HG02798 (cell line): ENCODE results near the gene MTCH1.
A peak's percentile ranks its signal among the peaks of the same experiment; 100 is the strongest.

Experiments used
- ATAC-seq: cut with Tn5 transposase; IDR thresholded peaks from one replicate; pipeline ENCODE4 v1.9.1; 2021; ENCODE audit warnings: mild to moderate bottlenecking; ENCODE audit not compliant: unreplicated experiment, poor library complexity

MTCH1 gene

DNA sequence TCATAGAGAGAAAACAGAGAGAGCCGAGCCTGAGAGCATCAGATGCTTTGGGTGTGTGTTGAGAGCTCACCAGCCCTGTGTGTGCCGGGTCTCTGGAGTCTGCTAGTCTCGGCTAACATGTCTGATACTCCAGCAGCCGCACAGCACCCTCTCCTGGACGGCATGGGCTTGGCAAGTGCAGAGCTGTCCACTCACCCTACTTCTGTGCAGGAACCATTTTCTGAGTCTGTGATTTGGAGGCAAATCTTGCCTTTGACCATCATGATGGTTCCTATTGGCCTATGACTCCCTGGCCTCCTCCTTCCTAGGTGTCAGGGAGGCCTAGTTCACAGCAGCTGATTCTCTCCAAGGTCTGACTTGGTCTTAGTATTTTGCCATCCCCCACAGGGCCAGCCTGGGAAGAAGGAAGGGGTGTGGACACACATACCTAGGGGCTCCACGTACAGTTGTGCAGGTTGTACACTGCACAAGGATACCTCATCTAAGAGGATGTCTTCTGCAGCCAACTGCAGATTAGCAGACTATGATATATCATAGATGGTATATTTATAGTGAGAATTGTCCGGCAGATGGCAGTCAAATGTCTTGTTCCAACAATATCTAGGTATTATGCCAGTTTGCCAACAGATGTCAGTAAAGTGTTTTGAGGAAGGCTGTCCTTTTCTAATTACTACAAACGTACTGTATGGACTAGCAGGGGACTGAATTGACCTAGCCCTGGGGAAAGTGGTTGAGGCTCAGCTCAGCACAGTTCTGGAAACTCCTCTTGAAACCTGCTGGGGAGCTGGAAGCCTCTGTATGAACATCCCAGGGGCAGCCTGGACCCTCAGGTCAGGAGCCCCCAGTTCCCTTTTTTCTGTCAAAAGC is 32.4 kb upstream of the MTCH1 start:
- ATAC-seq, result peak; percentile 90

DNA sequence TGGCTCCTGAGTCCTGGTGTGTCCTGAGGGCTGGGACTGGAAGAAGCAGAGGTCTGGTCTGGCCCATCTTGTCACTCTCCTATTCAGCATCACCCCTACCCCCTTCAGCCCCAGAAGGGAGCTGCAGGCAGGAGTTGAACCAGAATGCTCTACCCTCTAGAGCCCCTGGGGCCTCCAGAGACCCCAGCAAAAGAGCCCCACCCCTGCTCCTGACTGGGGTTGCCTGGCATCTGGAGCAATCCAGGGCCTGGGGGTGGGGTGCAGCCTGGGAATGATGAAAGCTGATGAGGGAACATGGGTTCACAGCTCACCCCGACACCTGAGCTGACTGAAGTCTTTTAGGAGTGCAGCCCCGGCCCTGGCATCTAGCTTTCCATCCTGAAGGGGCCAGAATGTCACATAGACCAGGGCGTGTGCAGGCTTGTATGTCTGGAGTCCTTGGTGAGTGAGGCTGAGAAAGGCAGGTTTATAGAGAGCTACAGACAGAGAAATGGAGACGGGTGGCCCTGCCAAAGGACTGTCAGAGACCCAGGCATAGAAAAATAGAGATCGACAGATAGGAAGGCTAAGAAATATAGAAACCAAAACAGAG is 31.7 kb upstream of the MTCH1 start:
- ATAC-seq, result no peak

GRCh38 chr6:37016995-37017394 is 31.0 kb upstream of the MTCH1 start:
- ATAC-seq, result no peak

DNA sequence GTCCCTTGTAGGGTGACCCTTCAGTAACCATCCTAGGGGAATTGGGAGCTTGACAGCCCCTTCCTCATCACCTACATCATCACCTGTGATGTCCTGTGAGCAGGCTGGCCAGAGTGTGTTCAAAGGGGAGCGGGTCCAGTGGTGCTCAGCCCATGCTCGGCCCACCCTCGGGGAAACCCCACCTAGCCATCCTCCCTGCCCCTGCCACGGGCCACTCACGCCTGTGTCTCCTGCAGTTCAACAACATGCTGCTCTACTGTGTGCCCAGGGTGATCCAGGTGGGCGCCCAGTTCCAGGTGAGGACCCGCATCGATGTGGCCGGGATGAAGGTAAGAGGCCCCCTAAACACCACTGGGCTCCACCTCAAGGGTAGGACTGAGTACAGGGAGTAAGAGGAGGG is 29.5 kb upstream of the MTCH1 start:
- no peak for ATAC-seq

GRCh38 chr6:37014667-37015066 is 28.7 kb upstream of the MTCH1 start:
- no peak for ATAC-seq

- no peak for ATAC-seq
Measured at GRCh38 chr6:37013516-37014491, 27.8 kb upstream of the MTCH1 start.

- ATAC-seq, result no peak
Measured at GRCh38 chr6:37011656-37012378, 25.8 kb upstream of the MTCH1 start.

DNA sequence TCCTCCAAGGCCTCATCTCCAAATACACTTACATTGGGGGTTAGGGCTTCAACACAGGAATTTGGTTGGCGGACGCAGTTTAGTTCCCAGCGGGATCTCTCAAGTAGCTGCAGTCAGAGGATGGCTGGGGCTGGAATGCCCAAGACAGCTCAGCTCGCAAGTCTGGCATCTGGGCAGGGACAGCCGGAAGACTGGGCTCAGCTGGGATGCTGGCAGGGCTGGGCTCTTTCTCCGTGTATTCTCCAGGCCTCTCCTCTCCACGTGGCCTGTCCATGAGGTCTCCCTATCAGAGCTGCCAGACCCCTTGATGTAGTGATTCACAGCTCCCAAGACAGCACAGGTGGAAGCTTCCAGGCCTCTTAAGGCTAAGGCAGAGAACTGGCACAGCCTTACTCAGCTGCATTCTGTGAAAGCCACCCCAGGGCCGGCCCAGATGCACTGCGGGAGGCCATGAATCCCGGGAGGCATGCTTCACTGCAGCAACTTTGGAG is 24.5 kb upstream of the MTCH1 start:
- no peak for ATAC-seq

DNA sequence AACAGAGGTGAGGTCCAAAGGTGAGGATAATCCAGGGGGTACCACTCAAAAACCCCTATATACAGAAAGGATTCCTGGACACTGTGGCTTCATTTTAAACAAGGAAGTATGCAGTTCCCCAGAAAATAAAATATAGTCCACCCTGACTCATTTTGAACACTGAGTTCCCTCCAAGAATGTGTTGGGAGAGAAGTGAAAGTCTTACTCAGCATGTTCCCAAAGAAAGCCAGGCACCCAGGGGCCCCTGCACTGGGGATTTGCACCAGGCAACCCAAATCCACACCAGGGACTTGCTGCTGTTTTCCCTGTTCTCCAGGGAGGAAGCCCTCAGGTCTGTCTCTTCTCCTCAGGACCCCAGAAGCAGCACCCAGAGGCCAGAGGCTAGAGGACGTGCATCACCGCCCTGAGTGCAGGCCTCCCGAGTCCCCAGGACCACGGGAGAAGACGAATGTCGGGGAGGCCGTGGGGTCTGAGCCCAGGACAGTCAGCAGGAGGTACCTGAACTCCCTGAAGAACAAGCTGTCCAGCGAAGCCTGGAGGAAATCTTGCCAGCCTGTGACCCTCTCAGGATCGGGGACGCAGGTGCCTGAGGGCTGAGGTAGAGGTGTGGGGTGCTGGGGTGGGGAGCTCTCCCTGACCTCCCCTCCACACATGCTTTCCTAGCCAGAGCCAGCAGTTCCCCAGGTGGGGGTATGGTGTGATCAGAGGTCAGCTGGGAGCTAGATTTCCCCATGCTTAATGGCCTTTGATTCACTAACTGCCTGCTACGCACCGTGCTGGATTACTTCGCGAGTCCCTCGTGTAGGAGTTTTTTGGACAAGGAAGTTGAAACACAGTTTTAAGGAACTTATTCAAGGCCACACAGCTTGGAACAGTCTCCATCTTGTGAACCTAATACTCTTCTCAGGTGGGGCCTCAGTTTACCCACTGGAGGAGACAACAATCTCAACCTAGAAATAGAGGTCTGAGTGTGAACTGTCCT is 22.8 kb upstream of the MTCH1 start:
- ATAC-seq, result no peak

- ATAC-seq, result no peak
Measured at GRCh38 chr6:37007340-37008043, 21.5 kb upstream of the MTCH1 start.

- ATAC-seq, result no peak
Measured at GRCh38 chr6:37006793-37007339, 20.9 kb upstream of the MTCH1 start.

DNA sequence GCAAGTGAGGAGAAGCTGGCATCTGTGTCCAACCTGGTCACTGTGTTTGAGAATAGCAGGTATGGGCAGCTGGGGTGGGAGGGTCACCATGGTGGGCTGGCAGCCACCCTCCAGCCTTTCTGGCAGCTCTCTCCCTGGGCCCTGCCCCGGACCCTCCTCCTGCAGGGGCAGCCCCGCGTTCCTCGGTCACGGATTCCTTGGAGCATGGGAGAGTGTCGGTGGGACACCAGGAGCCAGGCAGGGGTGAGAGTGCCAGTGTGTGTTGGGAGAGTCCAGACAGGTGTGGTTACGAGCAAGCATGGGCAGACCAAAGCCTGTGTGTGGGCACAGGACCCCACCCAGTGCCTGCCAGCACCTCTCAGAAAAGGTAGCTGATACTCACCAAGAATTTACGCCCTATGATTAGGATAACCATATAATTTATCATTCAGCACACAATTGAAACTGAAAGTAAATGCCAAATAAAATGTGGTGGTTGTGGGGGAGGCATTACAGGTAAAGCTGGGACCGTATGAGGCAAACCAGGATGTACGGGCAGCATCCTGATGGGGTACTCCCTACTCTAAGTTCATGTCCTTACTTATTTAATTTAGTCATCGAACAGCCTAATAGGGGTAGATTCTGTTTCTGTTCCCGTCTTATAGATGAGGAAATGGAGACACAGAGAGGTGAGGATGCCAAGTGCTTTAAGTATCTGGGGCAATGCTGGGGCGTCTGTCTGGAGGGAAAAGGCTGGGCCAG is 20.0 kb upstream of the MTCH1 start:
- ATAC-seq, result peak; percentile 1

- peak; percentile 75 for ATAC-seq
Measured at GRCh38 chr6:37005061-37005810, 19.2 kb upstream of the MTCH1 start, which contains the start of gene FGD2. Gene FGD2 (plus strand): TSS chr6:37005655. CDS start chr6:37005818, 163 bp downstream.

GRCh38 chr6:37004044-37004980 is 18.3 kb upstream of the MTCH1 start:
- no peak for ATAC-seq

- ATAC-seq, result no peak
Measured at GRCh38 chr6:36999751-37000125, 13.7 kb upstream of the MTCH1 start.
